ENCODE results near the gene RER1.

RER1 gene

DNA sequence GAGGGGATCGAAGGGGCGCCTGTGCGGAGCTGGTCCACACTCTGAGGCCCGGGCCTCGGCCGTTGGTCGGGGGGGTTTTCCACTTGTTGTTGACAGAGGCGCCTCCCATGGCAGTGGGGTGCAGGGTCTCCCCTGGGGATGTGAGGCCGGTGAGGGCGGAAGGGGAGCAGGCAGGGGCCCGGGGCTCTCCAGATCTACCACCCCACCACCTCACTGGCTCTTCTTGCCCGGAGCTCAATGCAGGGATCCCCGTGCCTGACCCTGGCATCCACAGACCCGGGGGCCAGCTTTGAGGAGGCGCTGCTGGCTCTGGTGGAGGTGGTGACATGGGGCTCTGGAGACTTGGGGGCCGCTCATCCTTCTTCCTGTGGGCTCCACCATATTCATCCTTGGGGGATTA is 27.8 kb downstream of the RER1 start:
- no peak overlapping the region for H3K27ac Mint-ChIP-seq
- H3K27me3 Mint-ChIP-seq (ENCODE audit: low read depth) = no peaks in the 10 kb centered on the region
- H3K9me3 Mint-ChIP-seq = no peaks in the 10 kb centered on the region
- peaks cover 16% of the 10 kb centered on the region for H3K4me1 Mint-ChIP-seq (ENCODE audit: low read depth)
- no peak for DNase-seq (ENCODE audit: low spot score)
- H3K36me3 Mint-ChIP-seq (ENCODE audit: low read depth) = peaks cover 3% of the 10 kb centered on the region
- H3K4me3 Mint-ChIP-seq = no peak overlapping the region

GRCh38 chr1:2422523-2422922 is 30.9 kb downstream of the RER1 start:
- Mint-ChIP-seq H3K4me3 (no peak overlapping the region), H3K27ac (no peak overlapping the region), H3K9me3 (no peaks in the 10 kb centered on the region), H3K27me3 (ENCODE audit: low read depth) (no peaks in the 10 kb centered on the region), H3K36me3 (ENCODE audit: low read depth) (no peaks in the 10 kb centered on the region), H3K4me1 (ENCODE audit: low read depth) (no peaks in the 10 kb centered on the region)
- DNase-seq (ENCODE audit: low spot score) = no peak

DNA sequence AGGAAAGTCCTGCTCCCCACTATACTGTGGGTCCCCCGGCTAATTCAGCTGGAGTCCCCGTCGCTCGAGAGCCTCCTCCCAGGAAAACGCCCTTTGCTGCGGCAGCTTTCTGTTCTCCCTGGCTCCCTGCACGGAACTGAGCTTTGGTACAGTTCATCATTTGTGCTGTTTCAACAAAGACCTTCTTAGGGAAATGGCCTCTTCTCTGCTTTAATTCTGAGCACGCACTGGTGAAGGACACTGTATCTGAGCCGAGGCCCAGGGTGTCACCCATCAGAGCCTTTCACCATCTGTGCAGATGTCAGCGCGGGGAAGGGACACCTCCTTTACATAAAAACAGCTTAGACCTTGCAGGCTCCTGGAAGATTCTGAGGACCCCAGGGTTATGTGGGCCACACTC is 34.3 kb downstream of the RER1 start:
- no peak for DNase-seq (ENCODE audit: low spot score)
- no peak overlapping the region for H3K27ac Mint-ChIP-seq
- H3K27me3 Mint-ChIP-seq (ENCODE audit: low read depth) = no peaks in the 10 kb centered on the region
- peaks cover 1% of the 10 kb centered on the region for H3K36me3 Mint-ChIP-seq (ENCODE audit: low read depth)
- no peak overlapping the region for H3K4me3 Mint-ChIP-seq
- H3K9me3 Mint-ChIP-seq = peaks cover 6% of the 10 kb centered on the region
- no peaks in the 10 kb centered on the region for H3K4me1 Mint-ChIP-seq (ENCODE audit: low read depth)

DNA sequence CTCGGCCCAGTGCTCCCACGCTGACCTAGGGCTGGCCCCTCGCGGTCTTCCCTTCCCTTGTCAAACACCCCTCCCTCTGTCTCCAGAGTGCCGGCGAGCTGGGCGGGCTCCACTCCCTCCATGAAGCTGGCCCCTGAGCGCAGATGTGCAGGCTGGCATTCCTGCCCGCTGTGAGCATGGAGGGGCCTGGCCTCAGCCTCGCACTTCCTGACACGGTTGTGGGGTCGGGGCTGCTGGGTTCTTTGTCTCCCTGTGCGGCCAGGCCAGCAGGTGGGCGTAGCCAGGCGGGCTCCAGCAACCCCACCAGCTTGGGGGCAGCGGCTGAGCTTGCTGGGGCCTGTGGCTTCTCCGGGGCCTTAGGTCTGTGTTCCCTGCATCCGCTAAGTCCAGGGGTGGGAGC is 34.9 kb downstream of the RER1 start:
- Mint-ChIP-seq H3K27me3 (ENCODE audit: low read depth) (no peaks in the 10 kb centered on the region), H3K27ac (no peak overlapping the region), H3K4me1 (ENCODE audit: low read depth) (no peaks in the 10 kb centered on the region), H3K4me3 (no peak overlapping the region), H3K9me3 (peaks cover 6% of the 10 kb centered on the region), H3K36me3 (ENCODE audit: low read depth) (peaks cover 1% of the 10 kb centered on the region)
- DNase-seq (ENCODE audit: low spot score) = no peak

DNA sequence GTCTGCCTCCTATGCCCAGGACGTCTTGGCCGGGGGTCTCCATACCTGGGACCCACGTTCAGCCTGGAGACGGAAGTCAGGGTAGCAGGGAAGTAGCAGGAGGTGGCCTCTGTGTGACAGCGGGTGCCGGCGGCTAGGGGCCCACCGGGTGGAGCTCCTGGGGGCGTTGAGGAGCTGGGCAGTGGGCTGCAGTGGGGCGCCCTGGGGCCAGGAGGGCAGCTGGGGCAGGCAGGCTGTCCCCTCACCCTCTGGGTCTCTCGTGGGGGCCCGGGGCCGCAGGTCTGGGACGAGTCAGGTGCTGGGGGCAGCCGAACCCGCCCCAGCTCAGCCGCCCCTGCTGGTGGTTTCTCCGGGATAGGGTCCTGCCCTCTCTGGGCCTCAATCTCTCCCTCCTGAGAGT is 35.4 kb downstream of the RER1 start:
- Mint-ChIP-seq H3K27me3 (ENCODE audit: low read depth) (no peaks in the 10 kb centered on the region), H3K4me3 (no peak overlapping the region), H3K4me1 (ENCODE audit: low read depth) (no peaks in the 10 kb centered on the region), H3K9me3 (peaks cover 6% of the 10 kb centered on the region), H3K36me3 (ENCODE audit: low read depth) (peaks cover 1% of the 10 kb centered on the region), H3K27ac (no peak overlapping the region)
- DNase-seq (ENCODE audit: low spot score) = no peak

DNA sequence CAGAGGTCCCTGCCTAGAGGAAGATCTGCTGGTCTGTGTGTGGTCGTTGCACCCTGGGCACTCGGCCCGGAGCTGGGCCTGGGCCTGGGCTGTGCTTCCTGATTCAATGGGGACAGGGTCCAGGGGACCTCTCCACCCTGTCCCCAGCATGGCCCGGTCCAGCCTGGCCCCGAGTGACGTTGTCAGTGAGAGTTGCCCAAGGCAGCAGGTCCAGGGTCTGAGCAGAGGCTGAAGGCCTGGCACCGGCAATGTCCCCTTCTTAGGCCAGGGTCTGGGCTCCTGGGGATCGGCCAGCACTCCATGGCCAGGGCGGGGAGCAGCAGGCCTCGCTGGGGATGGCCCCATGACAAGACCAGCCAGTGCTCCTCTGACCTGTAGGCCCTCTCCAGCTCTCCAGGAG is 36.3 kb downstream of the RER1 start:
- H3K27ac Mint-ChIP-seq = no peak overlapping the region

GRCh38 chr1:2428490-2428889 is 36.8 kb downstream of the RER1 start:
- Mint-ChIP-seq H3K4me3 (no peak overlapping the region), H3K27me3 (ENCODE audit: low read depth) (no peaks in the 10 kb centered on the region), H3K9me3 (peaks cover 6% of the 10 kb centered on the region), H3K36me3 (ENCODE audit: low read depth) (peaks cover 1% of the 10 kb centered on the region), H3K27ac (no peak overlapping the region), H3K4me1 (ENCODE audit: low read depth) (no peaks in the 10 kb centered on the region)
- DNase-seq (ENCODE audit: low spot score) = no peak

More for the DNA sequence above, 36.3 kb downstream of the RER1 start:
- Mint-ChIP-seq H3K36me3 (ENCODE audit: low read depth) (peaks cover 1% of the 10 kb centered on the region), H3K27me3 (ENCODE audit: low read depth) (no peaks in the 10 kb centered on the region), H3K4me3 (no peak overlapping the region), H3K4me1 (ENCODE audit: low read depth) (no peaks in the 10 kb centered on the region), H3K9me3 (peaks cover 6% of the 10 kb centered on the region)
- DNase-seq (ENCODE audit: low spot score) = no peak

DNA sequence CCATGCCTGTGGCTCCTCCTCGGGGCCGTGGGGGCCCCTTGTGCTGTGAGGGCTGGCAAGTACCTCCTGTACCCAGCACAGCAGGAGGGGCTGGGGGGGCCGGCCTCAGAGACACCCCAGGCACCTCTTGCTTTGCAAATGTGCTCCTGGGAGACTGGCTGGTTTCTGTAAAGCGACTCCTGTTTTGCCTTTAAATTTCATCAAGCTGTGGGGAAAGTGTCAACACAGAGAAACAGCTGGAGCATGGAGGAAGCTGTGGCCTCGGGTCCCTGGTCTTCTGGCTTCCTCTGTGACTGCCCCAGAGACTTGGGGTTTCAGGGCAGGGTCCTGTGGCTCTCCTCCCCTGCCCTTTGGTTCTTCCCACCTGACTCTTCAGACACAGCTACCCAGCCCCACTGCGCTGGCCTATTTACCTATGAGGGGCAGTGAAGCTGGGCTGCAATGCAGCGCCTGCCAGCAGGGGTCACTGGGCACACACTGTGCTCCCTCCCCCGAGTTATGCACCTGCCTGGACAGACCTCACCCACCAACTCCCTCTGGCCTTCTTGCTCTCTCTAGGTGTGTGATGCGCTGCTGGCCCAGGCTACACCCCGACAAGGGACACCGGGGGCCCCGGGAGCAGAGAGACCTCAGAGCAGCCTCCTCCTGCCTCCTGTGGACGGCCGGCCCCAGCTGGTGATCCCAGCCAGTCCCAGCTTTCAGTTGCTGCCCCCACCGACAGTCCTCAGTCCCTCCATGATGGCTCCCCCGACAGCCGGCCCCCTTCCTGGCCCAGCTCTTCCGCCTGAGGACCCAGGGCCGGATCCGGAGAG is 38.3 kb downstream of the RER1 start:
- no peak overlapping the region for H3K4me3 Mint-ChIP-seq
- peaks cover 1% of the 10 kb centered on the region for H3K36me3 Mint-ChIP-seq (ENCODE audit: low read depth)
- H3K9me3 Mint-ChIP-seq = peaks cover 6% of the 10 kb centered on the region
- no peak overlapping the region for H3K27ac Mint-ChIP-seq
- no peaks in the 10 kb centered on the region for H3K27me3 Mint-ChIP-seq (ENCODE audit: low read depth)
- H3K4me1 Mint-ChIP-seq (ENCODE audit: low read depth) = no peaks in the 10 kb centered on the region
- DNase-seq (ENCODE audit: low spot score) = no peak

GRCh38 chr1:2430592-2430973 is 38.9 kb downstream of the RER1 start:
- Mint-ChIP-seq H3K36me3 (ENCODE audit: low read depth) (peaks cover 1% of the 10 kb centered on the region), H3K4me1 (ENCODE audit: low read depth) (no peaks in the 10 kb centered on the region), H3K27ac (no peak overlapping the region), H3K4me3 (no peak overlapping the region), H3K27me3 (ENCODE audit: low read depth) (no peaks in the 10 kb centered on the region), H3K9me3 (peaks cover 6% of the 10 kb centered on the region)
- no peak for DNase-seq (ENCODE audit: low spot score)

DNA sequence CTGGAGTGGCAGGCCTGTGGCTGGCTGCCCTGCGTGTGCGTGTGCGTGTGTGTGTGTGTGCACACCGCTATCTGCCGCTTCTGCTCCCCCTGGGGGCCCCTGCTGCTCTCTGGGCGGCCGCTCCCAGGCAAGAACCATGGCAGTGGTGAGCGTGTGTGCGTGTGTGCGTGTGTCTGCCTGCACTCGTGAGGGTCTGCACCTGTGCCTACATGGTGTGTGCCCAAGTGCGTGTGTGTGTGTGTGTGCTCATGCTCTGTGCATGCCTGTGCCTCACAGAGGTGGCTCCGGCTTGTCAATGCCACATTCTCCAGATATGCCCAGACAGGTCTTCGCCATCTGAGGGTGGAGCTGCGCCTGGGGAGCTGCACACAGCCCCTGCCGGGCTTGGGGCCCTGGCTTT is 39.5 kb downstream of the RER1 start:
- Mint-ChIP-seq H3K27ac (no peak overlapping the region), H3K27me3 (ENCODE audit: low read depth) (no peaks in the 10 kb centered on the region), H3K36me3 (ENCODE audit: low read depth) (peaks cover 1% of the 10 kb centered on the region), H3K4me3 (no peak overlapping the region), H3K9me3 (peaks cover 6% of the 10 kb centered on the region), H3K4me1 (ENCODE audit: low read depth) (no peaks in the 10 kb centered on the region)
- no peak for DNase-seq (ENCODE audit: low spot score)

GRCh38 chr1:2431518-2431917 is 39.9 kb downstream of the RER1 start:
- H3K27me3 Mint-ChIP-seq (ENCODE audit: low read depth) = no peaks in the 10 kb centered on the region
- H3K36me3 Mint-ChIP-seq (ENCODE audit: low read depth) = peaks cover 1% of the 10 kb centered on the region
- H3K9me3 Mint-ChIP-seq = peaks cover 6% of the 10 kb centered on the region
- no peak overlapping the region for H3K4me3 Mint-ChIP-seq
- H3K27ac Mint-ChIP-seq = no peak overlapping the region
- H3K4me1 Mint-ChIP-seq (ENCODE audit: low read depth) = no peaks in the 10 kb centered on the region
- DNase-seq (ENCODE audit: low spot score) = no peak

GRCh38 chr1:2432441-2432844 is 40.8 kb downstream of the RER1 start:
- DNase-seq (ENCODE audit: low spot score) = no peak
- Mint-ChIP-seq H3K27ac (no peak overlapping the region), H3K9me3 (peaks cover 6% of the 10 kb centered on the region), H3K27me3 (ENCODE audit: low read depth) (no peaks in the 10 kb centered on the region), H3K36me3 (ENCODE audit: low read depth) (peaks cover 1% of the 10 kb centered on the region), H3K4me3 (no peak overlapping the region), H3K4me1 (ENCODE audit: low read depth) (no peaks in the 10 kb centered on the region)

DNA sequence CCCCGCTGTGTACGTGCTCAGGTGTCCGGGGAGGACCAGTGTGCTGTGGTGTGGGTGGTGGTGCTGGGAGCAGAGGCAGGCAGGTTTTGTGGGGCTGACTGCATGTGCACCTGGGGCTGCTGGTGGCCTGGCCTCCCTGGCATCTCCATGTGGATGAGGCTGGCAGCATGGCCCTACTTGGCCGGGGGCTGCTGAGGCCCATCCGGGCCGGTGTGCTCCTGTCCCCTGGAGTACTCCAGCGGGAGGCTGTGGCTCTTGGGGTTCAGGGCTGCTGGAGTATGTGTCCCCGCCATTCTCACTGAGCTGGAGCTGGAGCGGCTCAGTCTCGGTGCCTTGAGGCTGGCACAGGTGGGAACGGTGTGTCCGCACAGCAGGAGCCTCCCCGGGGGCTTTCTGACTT is 41.6 kb downstream of the RER1 start:
- no peak for DNase-seq (ENCODE audit: low spot score)

GRCh38 chr1:2433936-2434655 is 42.5 kb downstream of the RER1 start:
- H3K4me3 Mint-ChIP-seq = no peak overlapping the region
- H3K9me3 Mint-ChIP-seq = peaks cover 6% of the 10 kb centered on the region

More for the DNA sequence above, 41.6 kb downstream of the RER1 start:
- no peaks in the 10 kb centered on the region for H3K27me3 Mint-ChIP-seq (ENCODE audit: low read depth)
- H3K27ac Mint-ChIP-seq = no peak overlapping the region
- H3K36me3 Mint-ChIP-seq (ENCODE audit: low read depth) = peaks cover 1% of the 10 kb centered on the region
- no peaks in the 10 kb centered on the region for H3K4me1 Mint-ChIP-seq (ENCODE audit: low read depth)
- peaks cover 6% of the 10 kb centered on the region for H3K9me3 Mint-ChIP-seq
- no peak overlapping the region for H3K4me3 Mint-ChIP-seq

More at GRCh38 chr1:2433936-2434655, 42.5 kb downstream of the RER1 start:
- H3K4me1 Mint-ChIP-seq (ENCODE audit: low read depth) = no peaks in the 10 kb centered on the region
- DNase-seq (ENCODE audit: low spot score) = no peak
- H3K27ac Mint-ChIP-seq = no peak overlapping the region
- peaks cover 1% of the 10 kb centered on the region for H3K36me3 Mint-ChIP-seq (ENCODE audit: low read depth)
- no peaks in the 10 kb centered on the region for H3K27me3 Mint-ChIP-seq (ENCODE audit: low read depth)
